ENCODE results near the gene GPATCH2.

The GPATCH2 gene

GRCh38 chr1:217577336-217577735 is 53.6 kb downstream of the GPATCH2 start:
- DNase-seq (ENCODE audit: low read depth) = no peak

- DNase-seq (ENCODE audit: low read depth) = no peak
Observed at GRCh38 chr1:217574265-217574949, 56.5 kb downstream of the GPATCH2 start.

DNA sequence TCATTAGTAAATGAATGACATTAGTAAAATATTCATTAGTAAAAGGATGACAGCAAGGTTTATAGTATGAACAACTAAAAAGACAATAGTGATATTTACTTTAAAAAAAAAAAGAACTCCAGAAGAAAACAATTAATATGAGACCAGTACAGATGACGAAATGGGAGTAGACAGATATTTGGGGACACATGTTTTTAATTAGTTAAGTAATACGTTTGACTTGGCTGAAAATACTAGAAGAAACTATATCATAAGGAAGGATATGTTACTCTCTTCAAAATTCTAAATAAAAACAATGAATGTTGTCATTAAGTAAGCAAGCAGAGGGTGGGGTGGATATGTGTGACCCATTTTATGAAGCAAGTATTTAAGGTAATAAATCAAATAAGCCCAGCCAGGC is 61.9 kb downstream of the GPATCH2 start:
- no peak for DNase-seq (ENCODE audit: low read depth)

- no peak for DNase-seq (ENCODE audit: low read depth)
Observed at GRCh38 chr1:217568200-217568599, 62.7 kb downstream of the GPATCH2 start.

- no peak for DNase-seq (ENCODE audit: low read depth)
Observed at GRCh38 chr1:217564833-217565232, 66.1 kb downstream of the GPATCH2 start.

GRCh38 chr1:217564207-217564606 is 66.7 kb downstream of the GPATCH2 start:
- no peak for DNase-seq (ENCODE audit: low read depth)

- no peak for DNase-seq (ENCODE audit: low read depth)
Observed at GRCh38 chr1:217563179-217563578, 67.7 kb downstream of the GPATCH2 start.

- no peak for DNase-seq (ENCODE audit: low read depth)
Observed at GRCh38 chr1:217562229-217562878, 68.5 kb downstream of the GPATCH2 start.

- no peak for DNase-seq (ENCODE audit: low read depth)
Observed at GRCh38 chr1:217561446-217561845, 69.4 kb downstream of the GPATCH2 start.

DNA sequence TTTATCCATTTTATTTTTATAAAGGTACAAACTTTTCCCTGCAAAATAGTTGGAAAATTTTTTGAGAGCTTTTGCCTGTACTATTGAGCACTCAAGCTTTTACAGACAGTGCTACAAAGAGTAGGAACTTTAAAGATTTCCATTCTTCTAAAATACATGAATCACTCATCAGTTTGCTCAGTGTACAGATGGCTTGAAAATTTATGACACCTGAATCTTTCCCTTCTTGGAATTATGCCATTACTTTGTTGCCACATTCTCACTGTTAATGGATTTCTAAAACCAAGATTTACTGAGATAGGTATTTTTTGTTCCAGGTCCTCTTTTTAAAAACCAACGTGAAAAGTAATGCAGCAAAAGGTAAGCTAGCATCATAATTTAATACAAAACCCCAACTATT is 76.0 kb downstream of the GPATCH2 start:
- DNase-seq (ENCODE audit: low read depth) = no peak

- DNase-seq (ENCODE audit: low read depth) = no peak
Observed at GRCh38 chr1:217553949-217554509, 76.9 kb downstream of the GPATCH2 start.

DNA sequence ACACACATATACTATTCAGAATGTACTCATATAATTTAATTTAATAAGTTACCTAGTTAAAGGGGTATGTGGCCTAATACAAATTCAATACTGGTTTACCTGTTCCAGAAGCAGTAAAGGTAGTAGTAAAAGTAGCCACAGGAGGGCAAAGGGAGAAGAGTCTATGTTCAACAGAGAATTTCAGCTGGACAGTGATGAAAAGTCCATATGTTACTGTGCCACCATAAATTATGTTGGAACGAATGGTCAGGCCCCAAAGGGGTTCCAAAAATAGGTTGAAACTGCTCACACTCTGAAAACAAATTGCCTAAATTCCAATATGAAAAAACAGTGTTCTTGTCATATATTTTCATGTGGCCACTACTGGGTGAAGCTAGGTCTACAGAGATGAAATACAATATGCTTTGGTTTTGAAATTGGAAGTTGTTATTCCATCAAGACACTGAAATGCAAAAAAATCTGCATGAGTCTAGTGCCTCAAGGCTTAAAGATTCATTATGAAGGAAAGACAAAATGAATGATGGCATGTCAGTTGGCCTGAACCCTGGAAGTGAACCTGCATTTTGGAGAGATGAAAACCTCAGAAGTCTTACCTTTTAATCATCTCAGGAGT is 78.4 kb downstream of the GPATCH2 start:
- no peak for DNase-seq (ENCODE audit: low read depth)

- DNase-seq (ENCODE audit: low read depth) = no peak
Observed at GRCh38 chr1:217542837-217543236, 88.1 kb downstream of the GPATCH2 start.

DNA sequence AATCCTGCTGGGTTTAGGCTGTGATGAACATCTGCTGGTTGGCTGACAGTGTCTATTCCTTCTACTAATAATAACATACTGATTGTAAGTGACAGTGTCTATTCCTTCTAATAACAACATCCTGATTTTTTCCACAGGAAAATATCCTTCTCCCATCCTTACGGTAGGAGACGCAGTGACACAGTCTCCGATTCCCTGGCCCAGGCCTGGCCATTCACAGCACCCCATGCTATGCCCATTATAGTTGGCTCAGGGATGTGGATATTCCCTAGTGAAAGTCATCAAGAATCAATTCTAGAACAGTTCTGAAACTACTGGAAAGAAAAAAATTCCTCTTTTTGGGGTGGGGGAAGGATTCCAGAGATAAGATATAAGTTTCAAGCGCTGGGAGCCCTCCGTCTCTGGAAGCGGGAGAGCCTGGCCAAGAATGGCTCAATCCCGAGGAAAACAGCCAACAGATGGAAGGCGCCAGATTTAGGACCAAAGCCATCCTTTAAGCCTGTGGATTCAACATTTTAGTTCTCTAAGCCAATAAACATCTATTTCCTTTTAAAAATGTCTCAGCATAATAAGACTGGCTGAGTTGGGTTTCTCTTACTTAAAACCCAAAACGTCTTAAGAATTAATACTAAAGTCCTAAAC is 88.6 kb downstream of the GPATCH2 start:
- no peak for DNase-seq (ENCODE audit: low read depth)

DNA sequence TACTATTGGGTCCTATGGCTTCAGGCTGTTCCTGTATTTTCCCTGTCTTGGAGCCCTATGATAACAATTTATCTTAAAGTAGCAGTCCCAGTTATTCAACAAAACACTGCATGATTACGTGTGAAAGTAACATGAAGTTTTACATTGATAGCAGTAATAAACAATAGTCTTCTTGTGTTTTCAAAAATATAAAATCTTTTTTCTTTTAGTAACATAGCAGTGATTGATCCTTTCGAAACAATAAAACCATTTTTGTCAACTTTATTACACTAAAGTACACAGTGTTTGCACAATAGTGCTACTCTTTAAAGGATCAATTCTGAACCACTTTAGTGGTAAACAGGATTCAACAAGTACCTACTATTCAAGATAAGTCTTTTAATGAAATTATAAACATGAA is 90.6 kb downstream of the GPATCH2 start:
- DNase-seq (ENCODE audit: low read depth) = no peak

GRCh38 chr1:217539510-217539909 is 91.4 kb downstream of the GPATCH2 start:
- DNase-seq (ENCODE audit: low read depth) = no peak

DNA sequence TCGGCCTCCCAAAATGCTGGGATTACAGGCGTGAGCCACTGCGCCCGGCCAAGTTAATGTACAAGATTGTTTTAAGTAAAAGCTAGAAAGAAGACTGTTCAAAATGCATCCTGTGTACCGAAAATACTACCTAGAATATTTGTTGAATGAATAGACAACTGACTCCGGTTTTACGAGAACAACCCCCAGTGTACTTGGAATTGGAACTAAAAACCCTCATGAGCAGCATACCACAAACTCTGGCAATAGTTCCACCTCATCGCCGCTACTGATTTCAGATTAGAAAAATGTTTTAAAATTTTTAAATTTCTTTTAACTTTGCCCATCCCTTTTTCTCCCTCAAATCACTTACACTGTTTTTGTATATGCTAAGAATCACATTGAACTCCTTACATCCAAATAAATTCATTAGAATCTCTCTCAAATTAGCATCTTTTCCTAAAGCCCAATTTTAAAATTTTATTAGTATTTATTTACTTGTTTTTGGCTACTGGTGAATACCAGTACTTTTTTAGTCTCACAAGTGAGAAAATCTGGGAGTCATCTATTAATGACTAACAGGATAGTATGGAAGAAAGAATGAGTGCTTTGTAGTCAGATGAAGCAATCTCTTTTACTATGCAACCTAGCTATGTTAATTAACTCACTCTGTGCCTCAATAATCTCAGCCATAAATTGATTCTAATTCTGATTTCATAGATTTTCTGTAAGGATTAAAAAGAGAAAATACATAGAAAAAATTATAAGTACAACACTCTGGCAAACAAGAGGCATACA is 95.1 kb downstream of the GPATCH2 start:
- DNase-seq (ENCODE audit: low read depth) = no peak

- DNase-seq (ENCODE audit: low read depth) = no peak
Observed at GRCh38 chr1:217534566-217534965, 96.3 kb downstream of the GPATCH2 start.

DNA sequence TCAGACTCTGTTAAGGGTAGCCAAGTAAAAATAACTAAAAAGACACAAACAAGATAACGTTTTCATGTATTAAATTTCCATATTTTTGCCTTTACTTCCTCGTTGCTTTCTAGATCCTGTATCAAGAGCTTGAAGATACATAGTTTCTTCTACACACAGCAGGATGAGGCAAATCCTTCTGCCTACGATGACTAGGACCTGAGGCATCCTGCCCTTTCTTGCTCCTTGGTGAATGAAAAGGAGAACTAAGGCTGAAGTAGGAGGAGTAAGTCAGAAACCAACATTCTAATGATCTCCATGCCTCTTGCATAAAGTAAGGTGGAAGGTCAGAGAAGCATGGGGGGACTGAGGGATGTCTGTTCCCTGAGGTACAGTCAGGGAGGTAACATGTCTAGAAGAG is 102.6 kb downstream of the GPATCH2 start:
- no peak for DNase-seq (ENCODE audit: low read depth)

GRCh38 chr1:217527151-217527550 is 103.7 kb downstream of the GPATCH2 start:
- DNase-seq (ENCODE audit: low read depth) = no peak

- DNase-seq (ENCODE audit: low read depth) = no peak
Observed at GRCh38 chr1:217526636-217527035, 104.3 kb downstream of the GPATCH2 start.
